Stimulated activated CD8-positive, alpha-beta memory T cell treated with anti-CD3 and anti-CD28 coated beads, Interleukin-15, amount 100 ng/mL, for 48 hours (primary cell): ENCODE measurements around the gene BRINP1.

Source experiments
- DNase-seq, 2 donors: peaks; one replicate each; pipeline ENCODE4 v3.0.0-alpha.2; 2020; ENCODE audit warnings: low read depth in 2 of 2

The BRINP1 gene

GRCh38 chr9:119278171-119278570, 91.1 kb downstream of the BRINP1 start:
- no peak for DNase-seq

DNA sequence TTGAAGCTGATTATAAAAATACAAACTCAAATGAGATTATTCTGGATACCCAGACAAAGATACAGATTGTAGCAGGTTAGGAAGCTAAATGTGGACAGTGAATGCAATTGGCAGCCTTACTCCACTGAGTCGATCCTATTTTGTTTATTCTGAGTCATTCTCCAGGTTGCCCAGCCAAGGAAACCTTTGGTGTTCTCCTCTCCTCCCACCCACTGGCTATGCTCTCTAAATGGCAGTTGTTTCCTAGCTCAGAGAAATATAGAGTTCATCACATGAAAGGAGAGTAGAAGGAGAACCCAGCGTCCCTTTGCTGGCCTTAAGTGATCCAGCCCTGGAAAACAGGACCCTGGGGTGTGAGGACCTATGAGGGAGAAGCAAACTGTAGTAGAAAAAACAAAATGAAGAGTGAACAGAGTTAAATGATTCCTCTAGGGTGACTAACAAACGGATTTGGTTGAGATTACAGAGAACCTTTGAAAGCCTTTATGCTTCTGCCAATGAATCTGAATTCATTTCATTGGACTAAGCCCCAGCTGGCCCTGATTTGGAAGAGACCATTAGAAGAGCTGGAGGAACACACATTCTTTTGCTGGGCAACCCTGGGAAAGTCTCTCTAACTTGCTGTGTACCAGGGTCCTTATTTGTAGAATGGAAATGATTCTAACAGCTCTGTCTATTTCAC, 95.1 kb downstream of the BRINP1 start:
- no peak for DNase-seq

DNA sequence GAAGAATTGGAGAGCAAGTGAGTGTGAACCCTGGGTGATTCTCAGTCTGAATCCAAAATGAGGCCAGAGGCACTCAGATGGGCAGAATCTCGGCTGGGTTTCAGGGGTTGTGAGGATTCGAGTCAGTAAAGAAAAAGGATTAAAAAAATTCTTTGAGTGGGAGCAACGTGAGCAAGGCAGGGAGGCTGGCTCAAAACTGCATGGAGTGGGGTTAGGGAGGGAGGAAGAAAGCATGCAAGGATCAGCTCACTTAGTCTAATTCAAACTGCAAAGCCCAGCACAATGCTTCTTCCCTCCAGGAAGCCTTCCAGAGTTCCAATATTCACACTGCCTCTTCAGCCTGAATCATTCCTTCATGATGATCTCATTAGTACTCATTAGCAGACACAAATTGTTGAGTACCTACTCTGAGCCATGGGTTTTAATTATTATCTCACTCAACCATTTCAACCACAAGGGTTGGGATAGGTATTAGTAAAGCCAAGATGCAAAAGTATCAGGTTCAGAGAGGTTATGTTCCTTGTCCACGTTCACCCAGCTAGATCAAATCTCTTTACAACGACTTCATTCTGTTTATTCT, 95.8 kb downstream of the BRINP1 start:
- DNase-seq, result no peak

- DNase-seq, result no peak
These were observed 96.6 kb downstream of the BRINP1 start for GRCh38 chr9:119272500-119273211.

DNA sequence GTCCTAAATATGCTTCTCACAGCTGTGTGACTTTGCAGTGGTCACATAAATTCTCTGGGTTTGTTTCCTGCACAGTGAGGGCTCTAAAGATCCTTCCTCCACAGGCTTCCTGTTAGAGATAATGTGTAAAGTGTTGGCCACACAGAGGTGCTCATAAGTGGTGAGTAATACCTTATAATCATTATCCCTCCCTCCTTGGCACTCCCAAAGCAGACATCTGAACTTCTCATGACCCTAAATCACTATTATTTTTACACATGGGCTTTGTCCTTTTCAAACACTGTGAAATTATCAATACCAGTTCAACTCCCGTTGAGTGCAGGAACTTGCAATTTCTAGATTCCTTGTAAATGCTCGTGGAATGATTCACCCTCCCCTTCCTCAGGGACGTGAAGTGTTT, 100.2 kb downstream of the BRINP1 start:
- no peak for DNase-seq

GRCh38 chr9:119264165-119264564, 105.1 kb downstream of the BRINP1 start:
- DNase-seq, result no peak

GRCh38 chr9:119257592-119257991, 111.6 kb downstream of the BRINP1 start:
- no peak for DNase-seq

- DNase-seq, result no peak
These were observed 114.1 kb downstream of the BRINP1 start for GRCh38 chr9:119255116-119255515.

DNA sequence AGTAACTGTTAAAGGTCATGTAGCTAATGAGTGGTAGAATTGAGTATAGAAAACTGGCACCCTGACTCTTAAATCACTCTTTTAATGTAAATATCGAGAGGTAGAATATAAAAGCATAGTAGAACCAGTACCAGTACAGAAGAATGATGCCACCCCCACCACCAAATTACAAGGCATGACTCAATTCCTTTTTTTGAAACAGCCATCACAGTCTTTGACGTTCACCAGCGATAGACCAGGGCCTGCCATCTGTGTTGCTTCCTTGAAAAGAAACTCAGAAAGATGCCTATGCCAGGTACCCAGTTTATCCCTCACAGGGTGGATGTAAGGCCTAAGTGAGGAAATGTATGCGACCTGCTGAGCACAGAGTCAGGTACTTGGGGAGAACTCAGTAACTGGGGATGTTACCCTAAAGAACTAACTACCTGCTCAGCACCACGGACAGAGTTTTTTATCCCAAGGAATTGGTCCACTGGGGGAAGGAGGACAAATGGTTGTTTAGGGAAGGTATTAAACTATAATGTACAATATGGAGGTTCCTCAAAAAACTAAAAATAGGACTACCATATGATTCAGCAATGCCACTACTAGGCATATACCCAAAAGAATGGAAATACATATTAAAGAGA, 116.5 kb downstream of the BRINP1 start:
- no peak for DNase-seq

DNA sequence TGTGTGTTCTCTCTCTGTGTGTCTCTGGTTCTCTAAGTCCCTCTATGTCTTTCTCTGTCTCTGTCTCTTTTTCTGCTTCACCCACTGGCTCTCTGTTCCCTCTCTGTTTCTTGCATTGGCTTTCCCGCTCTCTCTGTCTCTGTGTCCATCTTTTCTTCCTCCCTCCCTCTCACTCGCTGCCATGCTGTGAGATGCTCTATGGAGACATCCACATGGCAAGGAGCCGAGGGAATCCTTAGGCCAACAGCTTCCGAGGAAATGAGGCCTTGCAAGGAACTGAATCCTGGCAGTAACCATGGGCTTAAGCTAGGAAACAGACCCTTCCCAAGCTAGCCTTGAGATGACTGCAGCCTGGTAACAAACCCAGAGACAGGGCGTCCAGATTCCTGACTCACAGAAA, 117.3 kb downstream of the BRINP1 start:
- no peak for DNase-seq

DNA sequence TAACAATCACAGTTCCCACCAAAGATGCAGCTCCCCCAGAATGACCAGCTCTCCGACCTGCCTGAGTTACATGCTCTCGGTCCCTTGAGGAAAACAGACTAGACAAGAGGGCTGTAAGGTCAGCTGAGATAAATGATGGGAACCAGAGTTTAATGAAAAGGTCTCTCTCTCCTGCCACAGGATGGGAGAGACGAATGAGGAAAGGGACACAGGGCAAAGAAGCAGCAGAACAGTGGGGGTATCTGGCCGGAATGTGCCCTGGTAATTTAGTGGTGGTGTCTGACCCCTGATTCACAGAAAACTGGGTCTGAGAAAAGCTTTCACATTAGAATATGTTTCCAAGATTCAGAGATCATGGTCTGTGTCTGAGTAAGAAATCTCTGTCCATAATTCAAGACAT, 118.5 kb downstream of the BRINP1 start:
- no peak for DNase-seq

GRCh38 chr9:119240546-119240945, 128.7 kb downstream of the BRINP1 start:
- no peak for DNase-seq

GRCh38 chr9:119234636-119235035, 134.6 kb downstream of the BRINP1 start:
- no peak for DNase-seq

DNA sequence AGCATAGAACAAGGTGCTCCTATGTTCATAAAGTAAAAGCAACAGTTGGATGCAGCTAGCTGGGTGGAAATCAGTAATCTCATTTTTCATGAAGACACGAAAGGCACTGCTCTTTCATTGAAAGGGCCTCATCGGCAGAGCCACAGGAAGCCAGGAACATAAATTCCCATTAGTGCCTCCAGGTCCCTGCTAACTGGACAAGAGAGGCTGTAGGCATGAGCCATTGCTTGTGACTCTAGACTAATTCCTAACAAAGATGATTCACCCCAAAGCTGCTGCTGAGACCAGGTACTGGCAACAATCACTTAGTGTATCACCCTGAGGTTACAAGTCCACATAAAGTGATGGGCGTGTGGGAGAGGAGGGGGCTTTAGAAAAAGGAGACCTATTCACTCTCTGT, 141.8 kb downstream of the BRINP1 start:
- no peak for DNase-seq

GRCh38 chr9:119224431-119224830, 144.8 kb downstream of the BRINP1 start:
- DNase-seq, result no peak

DNA sequence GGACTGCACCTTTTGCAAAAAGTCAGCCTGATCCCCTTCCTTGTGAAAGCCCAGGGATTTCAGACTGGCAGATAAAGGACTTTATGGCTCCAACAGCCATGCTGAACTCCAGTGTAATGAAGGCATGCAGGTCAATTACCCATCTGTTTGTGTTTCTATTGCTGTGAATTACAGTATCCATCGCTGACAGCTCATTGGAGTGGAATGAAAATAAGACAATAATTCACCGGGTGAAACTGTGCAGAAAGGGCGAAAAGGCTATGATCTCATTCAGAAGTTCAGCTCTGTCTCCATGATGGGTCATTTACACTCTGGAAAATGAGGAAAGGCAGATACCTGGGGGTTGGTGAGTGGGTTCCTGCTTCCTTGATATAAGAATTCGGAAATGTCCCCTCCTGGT, 148.0 kb downstream of the BRINP1 start:
- DNase-seq, result no peak

DNA sequence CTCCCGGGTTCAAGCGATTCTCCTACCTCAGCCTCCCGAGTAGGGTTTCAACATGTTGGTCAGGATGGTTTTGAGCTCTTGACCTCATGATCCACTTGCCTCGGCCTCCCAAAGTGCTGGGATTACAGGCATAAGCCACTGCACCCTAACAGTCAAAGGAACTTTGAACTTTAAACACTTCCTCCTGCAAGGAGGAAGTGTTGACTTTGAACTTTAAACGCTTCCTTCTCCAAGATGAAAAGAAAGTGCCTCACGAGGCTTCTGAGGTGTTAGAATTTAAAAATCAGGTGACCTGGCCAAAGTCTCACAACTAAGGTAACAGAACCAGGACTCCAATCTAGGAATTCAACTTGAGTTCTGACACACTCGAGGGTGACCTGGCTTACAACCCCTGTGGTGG, 150.9 kb downstream of the BRINP1 start:
- no peak for DNase-seq

GRCh38 chr9:119216651-119217331, 152.4 kb downstream of the BRINP1 start:
- DNase-seq, result no peak

DNA sequence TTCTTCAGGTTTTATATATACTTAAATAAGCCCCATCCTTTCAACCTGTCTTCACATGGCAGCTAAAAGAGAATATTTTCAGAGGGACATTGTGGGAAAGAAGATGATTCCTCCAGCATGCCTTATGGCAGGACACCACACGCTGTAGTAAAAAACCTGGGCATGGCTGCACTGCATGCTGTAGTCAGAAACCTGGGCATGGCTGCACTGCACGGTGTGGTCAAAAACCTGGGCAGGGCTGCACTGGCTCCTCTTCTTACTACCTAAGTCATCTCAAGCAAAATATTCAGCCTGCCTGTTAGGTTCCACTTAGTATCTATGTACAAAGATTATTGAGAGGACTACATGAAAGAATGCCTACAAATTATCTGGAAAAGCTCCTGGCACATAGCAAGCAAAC, 153.6 kb downstream of the BRINP1 start:
- no peak for DNase-seq

DNA sequence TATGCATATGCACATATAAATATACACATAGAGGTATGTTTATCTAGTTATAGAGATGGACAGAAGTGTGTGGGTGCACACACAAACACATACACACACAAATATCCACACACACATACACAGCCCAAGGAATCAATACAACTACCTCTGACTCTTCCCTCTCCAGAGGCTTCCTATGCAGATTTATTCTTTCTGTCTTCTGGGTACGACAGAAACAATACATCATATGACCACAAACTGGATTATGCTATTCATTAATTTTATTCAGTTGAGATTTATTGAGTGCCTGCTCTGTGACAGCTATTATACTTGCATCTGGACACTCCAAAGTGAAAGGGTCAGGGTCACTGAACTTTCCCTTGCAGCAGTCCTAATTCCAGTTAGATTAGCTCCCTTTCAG, 155.8 kb downstream of the BRINP1 start:
- no peak for DNase-seq

- no peak for DNase-seq
These were observed 171.2 kb downstream of the BRINP1 start for GRCh38 chr9:119197893-119198607.

DNA sequence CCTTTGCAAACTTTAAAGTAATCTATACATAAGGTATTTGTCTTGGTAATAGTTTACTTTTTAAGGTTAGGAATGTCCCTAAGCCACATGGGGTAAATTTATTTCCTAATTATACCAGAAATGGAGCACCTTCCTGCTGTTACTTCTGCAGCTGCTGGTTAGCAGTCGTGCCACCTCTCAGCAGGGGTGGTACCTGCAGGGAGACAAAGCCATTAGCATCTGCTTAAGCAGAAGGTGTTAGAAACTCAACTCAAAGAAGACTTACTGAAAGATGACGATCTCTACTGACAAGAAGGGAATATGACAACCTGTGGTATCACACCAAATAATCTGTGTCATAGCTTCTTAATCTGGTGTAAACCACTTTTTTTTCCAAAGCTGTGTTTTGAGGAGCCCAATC, 173.7 kb downstream of the BRINP1 start:
- no peak for DNase-seq
